Activated CD4-positive, alpha-beta T cell treated with anti-CD3 and anti-CD28 coated beads for 1 hour (primary cell): ENCODE results near the gene CHIT1.
"Not testable (repeated sequence)": the region's sequence is repeated elsewhere in the genome, so short reads cannot be mapped to it uniquely, and the experiment has no call there.

Experiments
- DNase-seq: peaks from one replicate; pipeline ENCODE4 v3.0.0-alpha.2; 2020

The CHIT1 gene

GRCh38 chr1:203265541-203265940 is 36.1 kb upstream of the CHIT1 start:
- DNase-seq = no peak

GRCh38 chr1:203264052-203264501 is 34.6 kb upstream of the CHIT1 start:
- DNase-seq = no peak

- no peak for DNase-seq
Observed at GRCh38 chr1:203263496-203263895, 34.0 kb upstream of the CHIT1 start.

GRCh38 chr1:203256636-203257035 is 27.2 kb upstream of the CHIT1 start:
- DNase-seq = not testable (repeated sequence)

GRCh38 chr1:203254782-203255181 is 25.3 kb upstream of the CHIT1 start:
- DNase-seq = not testable (repeated sequence)

- no peak for DNase-seq
Observed at GRCh38 chr1:203252678-203253077, 23.2 kb upstream of the CHIT1 start.

GRCh38 chr1:203251466-203251865 is 22.0 kb upstream of the CHIT1 start:
- DNase-seq = no peak

- no peak for DNase-seq
Observed at GRCh38 chr1:203250911-203251310, 21.4 kb upstream of the CHIT1 start.

GRCh38 chr1:203244776-203245175 is 15.3 kb upstream of the CHIT1 start:
- no peak for DNase-seq

- not testable (repeated sequence) for DNase-seq
Observed at GRCh38 chr1:203241708-203242107, 12.2 kb upstream of the CHIT1 start.

GRCh38 chr1:203239526-203240305 is 10.2 kb upstream of the CHIT1 start:
- DNase-seq = no peak

- DNase-seq = no peak
Observed at GRCh38 chr1:203239081-203239480, 9.6 kb upstream of the CHIT1 start.

- no peak for DNase-seq
Observed at GRCh38 chr1:203238535-203238934, 9.1 kb upstream of the CHIT1 start.

- not testable (repeated sequence) for DNase-seq
Observed at GRCh38 chr1:203234901-203235300, 5.4 kb upstream of the CHIT1 start.

- no peak for DNase-seq
Observed at GRCh38 chr1:203228670-203229069, 803 bp downstream of the CHIT1 start.

- DNase-seq = no peak
Observed at GRCh38 chr1:203227371-203228083, 1.9 kb downstream of the CHIT1 start.

- DNase-seq = no peak
Observed at GRCh38 chr1:203225071-203225470, 4.4 kb downstream of the CHIT1 start.

GRCh38 chr1:203223012-203223775 is 6.3 kb downstream of the CHIT1 start:
- no peak for DNase-seq

- no peak for DNase-seq
Observed at GRCh38 chr1:203219934-203220333, 9.5 kb downstream of the CHIT1 start.

GRCh38 chr1:203219171-203219570 is 10.3 kb downstream of the CHIT1 start:
- DNase-seq = no peak

- no peak for DNase-seq
Observed at GRCh38 chr1:203217668-203218067, 11.8 kb downstream of the CHIT1 start.

GRCh38 chr1:203217139-203217655 is 12.3 kb downstream of the CHIT1 start:
- no peak for DNase-seq
